Right renal pelvis (tissue), 4 donors: ENCODE measurements around the gene TRPM6. TPM values are rescaled to one million over a fixed set of nuclear protein-coding genes. Genes with fewer than 3 reads are reported as not detected.
A peak's percentile ranks its signal among the peaks of the same experiment; 100 is the strongest.

Experiments
- DNase-seq, 4 donors: peaks; one replicate each; pipeline ENCODE4 v3.0.0-alpha.2; 2013; ENCODE audit warnings: low read depth in 4 of 4, low spot score in 3 of 4, missing footprints in 1 of 4
- polyA plus RNA-seq, 4 donors: library from polyadenylated mRNA; unstranded; fragments of 120-200 nt; gene quantifications; one replicate each; pipeline ENCODE4 v1.2.1, GENCODE V29; 2013; ENCODE audit not compliant: insufficient read length in 4 of 4

Gene TRPM6
- polyA plus RNA-seq, 4 donors = 0.69 to 1.7 (median 1.2) TPM

DNA sequence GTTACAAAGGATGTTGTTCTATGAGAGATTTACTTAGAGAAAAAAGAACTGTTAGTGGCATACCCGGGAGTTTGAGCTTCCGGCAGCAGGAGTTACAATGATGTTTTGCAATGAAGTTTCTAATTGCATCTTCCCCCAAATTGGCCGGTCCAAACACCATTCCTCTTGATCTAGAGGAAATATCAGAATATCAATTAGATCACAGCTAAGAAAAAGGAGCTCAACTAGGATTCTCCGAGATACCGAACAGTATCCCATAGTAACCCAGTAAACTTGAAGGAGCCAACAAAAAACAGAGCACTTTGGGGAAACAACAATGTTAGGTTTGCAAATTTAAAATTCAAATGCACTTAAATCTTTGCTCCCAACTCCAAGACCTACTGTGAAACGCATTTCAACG lies 159.5 kb downstream of the TRPM6 start:
- no peak for DNase-seq

DNA sequence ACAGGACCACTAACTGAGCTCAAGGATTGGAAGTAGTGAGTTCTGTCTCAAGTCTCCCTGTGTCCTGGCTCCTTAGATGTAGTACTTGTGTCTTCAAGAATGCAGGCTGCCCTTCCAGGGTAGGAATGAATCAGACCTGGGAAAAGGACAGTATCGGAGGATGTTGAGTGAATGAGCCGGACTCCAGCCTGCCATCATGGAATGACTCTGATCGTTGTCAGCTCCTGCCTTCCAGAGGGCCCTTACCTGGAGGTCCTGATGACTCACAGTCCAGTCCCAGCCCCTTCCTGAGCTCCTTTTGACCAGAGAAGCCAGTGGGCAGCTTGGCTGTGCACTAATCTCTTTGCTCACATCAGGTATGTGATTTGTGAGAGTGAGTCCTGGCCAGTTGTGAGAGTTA lies 161.1 kb downstream of the TRPM6 start:
- DNase-seq = no peak

DNA sequence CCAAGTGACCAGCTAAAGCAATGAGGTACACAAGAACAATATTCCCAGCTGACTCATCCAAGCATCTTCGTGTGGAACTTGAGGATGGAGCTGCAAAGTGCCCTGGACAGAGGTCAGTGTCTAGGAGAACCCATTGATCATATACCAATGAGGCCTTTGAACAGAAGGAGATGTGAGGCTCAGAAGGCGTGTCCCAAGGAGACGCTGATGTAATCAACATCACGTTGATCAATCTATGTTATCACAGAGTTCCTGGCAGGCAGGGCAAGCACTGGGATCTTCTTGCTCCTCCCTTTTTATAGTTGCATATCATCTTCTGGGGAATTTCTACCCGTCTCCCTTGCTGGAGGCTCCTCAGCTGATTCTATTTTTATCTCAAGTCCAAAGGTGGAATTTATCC lies 163.4 kb downstream of the TRPM6 start:
- DNase-seq = no peak

DNA sequence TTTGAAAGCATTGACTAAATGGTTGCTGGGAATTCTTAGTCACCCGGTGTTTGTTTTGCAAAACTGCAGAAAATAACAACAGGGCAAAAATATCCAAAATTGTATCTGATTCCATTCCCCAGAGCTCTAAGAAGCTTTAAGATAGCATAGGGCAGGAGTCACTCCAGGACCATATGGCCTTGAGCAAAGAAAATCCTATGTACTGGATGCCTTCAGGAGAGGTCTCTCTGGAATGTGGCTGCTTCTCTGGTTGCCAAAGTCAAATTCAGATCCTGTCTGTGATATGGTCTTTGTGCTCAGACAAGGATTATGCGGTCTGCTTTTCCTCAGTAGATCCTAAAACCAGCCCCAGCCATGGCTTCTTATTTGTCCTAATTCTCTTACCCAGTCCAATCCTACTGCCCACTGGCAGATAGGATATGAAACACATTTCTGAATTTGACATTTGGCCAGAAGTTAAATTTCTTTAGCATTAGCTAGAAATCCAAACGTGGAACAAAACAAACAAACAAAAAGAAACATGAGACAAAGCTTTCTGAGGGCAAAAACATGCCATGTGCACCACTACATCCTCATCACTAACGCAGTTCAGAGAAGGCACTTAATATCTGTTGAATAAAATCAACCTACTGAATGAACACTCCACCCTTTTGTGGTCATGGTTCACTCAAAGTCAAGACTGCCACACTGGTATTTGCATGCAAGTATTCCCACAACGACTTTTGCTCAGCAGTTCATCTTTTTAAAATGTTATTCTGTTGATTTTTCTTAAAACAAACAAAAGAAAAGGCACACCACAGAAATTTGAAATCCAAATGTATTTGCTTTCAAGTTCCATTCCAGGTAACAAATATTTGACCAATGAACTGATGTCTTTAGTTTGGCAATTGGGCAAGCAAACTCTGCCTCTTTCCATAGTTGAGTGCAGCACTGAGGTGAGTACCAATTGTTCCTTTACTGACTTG lies 165.7 kb downstream of the TRPM6 start:
- DNase-seq = no peak

DNA sequence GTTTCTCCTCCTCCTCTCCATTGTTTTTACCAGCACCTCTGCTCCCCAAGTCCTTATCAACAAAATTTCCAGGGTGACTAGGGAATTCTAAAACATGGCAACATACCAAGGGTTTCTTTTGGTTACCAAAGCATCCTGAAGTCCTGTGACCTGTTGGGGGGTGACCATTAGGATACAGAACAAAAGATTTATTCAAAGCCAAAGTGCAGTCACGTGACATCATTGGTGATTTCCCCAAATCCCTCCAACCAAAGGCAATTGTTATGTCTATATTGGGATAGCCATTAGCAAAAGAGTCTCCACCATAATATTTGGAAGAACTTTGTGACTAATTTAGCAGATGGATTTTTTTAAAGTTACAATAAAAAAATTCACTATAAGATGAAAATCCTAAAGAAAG lies 168.4 kb downstream of the TRPM6 start:
- no peak for DNase-seq

DNA sequence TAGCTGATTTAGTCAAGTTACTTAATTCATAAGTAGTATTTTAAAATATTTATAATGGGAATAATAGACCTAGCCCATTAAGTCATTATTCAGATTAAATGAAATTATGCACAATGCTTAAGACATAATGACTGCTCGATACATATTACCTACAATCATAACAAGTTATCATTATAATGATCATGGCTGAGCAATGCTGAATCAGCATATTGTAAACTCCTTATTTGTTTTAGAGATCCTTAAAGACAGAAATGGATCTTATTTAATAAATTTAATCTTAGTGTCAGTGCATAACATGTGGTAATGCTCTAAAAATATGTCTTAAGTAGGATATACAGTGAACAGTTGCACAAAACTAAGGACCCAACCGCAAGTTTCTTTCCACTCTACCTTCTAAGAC lies 169.0 kb downstream of the TRPM6 start:
- DNase-seq = no peak

DNA sequence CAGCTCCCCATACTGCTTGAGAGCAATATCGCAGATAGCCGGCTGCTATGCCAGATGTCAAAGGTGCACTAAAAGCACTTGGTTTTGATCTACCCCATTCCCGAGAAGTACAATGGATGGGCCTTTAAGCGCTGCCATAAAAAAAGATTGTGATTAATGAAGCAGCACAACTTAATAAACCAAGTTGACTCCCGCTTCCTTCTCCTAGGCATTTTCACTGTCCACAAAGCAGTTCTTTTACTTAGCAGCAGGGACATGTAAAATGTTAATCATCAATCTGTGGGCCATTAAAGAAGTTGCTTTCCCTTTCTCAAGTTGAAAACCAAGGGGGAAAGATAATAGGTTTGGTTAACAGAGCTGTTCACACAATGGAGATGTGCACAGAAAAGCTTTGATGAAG lies 176.4 kb downstream of the TRPM6 start:
- DNase-seq = peak; percentile 20 to 52 (median 42)

DNA sequence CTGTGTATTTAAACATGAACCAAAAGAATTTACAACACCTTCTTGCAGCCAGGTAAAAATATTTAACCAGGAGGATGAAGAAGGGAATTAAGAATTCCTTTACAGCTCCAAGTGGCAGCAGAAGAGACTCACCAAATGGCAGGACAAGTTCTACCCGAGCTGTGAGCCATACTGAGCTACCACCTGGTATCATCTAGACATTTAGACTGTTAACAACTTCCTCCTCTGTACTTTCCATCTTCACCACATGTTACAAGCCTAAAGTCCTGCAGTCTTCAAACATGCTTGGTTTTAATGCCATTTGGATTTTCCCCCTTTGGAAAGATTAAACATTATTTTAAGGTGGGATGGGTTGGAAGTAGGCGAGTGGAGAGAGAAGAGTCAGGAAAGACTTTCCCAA lies 190.2 kb downstream of the TRPM6 start:
- DNase-seq = no peak

DNA sequence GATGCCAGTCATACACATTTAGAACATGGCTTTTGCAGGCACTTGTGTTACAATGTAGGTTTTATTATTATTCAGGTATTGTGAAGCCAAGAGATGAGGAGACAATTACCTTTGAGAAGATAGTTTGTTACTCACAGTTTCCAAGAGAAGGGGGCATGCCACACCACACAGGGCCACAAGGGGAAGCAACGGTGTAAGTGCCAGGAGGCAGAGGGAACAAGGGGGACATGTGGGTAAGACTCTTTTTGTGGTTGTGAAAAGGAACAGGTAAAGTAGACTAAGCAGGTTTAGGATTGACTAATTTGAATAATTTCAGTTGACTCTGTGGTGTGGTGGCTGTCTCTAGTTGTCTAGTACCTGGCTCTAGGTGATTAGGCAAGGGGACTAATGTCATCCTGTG lies 191.2 kb downstream of the TRPM6 start:
- DNase-seq = no peak

DNA sequence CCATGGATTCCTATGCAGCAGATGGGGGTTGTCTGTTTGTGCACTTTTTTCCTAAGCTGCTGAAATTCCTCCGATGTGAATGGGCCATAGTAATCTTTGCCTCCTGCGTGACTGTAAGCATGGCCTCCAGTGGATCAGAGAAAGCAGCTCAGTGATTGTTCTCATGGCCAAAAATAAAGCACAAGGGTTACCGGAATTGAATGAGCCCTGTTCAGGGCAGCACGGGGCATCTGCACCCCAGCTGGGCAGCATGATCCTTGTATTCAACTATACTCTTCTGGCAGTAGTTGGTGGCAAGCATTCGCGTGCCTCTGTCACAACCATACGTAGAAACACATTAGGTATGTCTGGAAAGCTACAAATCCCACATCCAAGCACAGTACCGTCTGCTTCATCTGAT lies 196.7 kb downstream of the TRPM6 start:
- no peak for DNase-seq

DNA sequence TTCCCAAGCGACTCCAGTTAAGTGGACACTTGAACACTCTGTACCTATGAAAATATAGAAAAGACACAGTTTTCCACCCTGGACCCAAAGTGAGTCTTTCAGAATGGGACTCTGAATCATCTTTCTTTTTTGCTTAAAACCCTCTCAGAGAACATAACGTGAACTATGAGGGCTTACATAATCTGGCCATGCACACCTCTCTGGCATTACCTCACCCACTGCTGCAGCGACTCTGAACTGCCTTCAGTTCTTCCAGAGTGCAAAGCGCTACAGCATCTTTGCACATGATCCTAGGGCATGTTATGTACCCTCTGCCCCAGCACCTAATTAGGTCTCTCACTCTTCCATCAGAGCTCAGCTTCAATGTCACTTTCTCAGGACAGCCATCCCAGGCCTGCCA lies 204.4 kb downstream of the TRPM6 start:
- DNase-seq = no peak

DNA sequence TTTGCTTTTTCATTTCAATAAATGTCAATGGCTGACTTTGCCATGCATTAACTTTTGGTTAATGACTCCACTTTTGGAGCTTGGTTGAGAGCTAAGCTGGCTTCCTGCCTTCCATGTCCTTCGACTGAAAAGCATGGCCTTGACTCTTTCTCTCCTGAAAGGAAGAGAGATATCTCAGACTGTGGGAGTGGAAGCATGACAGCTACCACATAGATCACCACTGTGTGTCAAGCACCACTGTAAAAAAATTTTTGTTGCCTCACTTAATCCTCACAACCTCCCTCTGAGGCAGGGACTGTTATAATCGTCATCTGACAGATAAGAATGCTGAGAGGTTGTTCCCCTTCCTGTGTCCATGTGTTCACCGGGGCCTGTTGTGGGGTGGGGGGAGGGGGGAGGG lies 205.8 kb downstream of the TRPM6 start:
- DNase-seq = no peak

DNA sequence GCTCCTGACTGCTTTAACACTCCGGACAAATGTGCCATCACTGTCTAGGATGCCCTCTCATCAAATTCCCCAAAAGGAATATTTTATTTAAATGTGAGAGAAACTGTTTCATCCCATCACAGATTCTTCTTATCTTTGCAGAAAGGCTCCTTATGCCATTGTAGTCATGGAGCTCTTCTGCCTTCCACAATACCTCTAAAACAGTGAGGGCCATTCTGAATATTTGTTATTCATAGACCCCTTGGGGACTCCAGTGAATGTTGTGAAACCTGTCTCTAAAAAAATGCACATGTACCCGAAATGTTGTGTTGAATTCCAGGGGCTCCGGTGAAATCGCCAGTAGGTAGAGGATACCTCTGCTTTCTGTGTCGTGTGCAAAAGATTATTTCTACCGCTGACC lies 213.6 kb downstream of the TRPM6 start:
- no peak for DNase-seq

Other genes with a start within 250 kb of the TRPM6 start
- 1 to 10 TPM; 7.0 to 8.2 (median 7.2) TPM for gene C9orf40, start 65.0 kb upstream of the TRPM6 start, polyA plus RNA-seq
- 10 to 100 TPM; 17.4 to 24.5 (median 23.1) TPM for gene CARNMT1, start 140.4 kb upstream of the TRPM6 start, polyA plus RNA-seq
- 10 to 100 TPM; 14.2 to 35.4 (median 24.3) TPM for gene NMRK1, start 200.2 kb upstream of the TRPM6 start, polyA plus RNA-seq
- 10 to 100 TPM; 26.4 to 30.6 (median 29.3) TPM for gene OSTF1, start 200.6 kb upstream of the TRPM6 start, polyA plus RNA-seq